ENCODE data around the gene BDP1.
A peak's percentile ranks its signal among the peaks of the same experiment; 100 is the strongest.
"Not testable (repeated sequence)": the region's sequence is repeated elsewhere in the genome, so short reads cannot be mapped to it uniquely, and the experiment has no call there.

BDP1 gene

GRCh38 chr5:71455427-71456361 is at the start of gene BDP1:
BDP1 (plus strand) TSS chr5:71455651; CDS start chr5:71455878, 227 bp downstream.
- peak; percentile 94 for DNase-seq (ENCODE audit: low read depth)
- H3K4me3 ChIP-seq (ENCODE audit: low read depth, low read length), result peak within 1 kb of the TSS; percentile 95
- TF ChIP-seq POLR2A (IDR thresholded peaks at IDR 0.05; ENCODE audit: extremely low read depth, insufficient read length) (peak; percentile 77), MYC (IDR thresholded peaks at IDR 0.05; ENCODE audit: low read depth, low read length) (peak; percentile 16; the same call in 1 of the 2 replicates), MAX (IDR thresholded peaks at IDR 0.05; ENCODE audit: low read depth, low read length) (peak; percentile 53; the same call in 1 of the 2 replicates), CTCF (IDR thresholded peaks at IDR 0.05; ENCODE audit: low read depth, low read length) (peak; percentile 42)

- not testable (repeated sequence) for H3K4me3 ChIP-seq (ENCODE audit: low read depth, low read length); DNase-seq (ENCODE audit: low read depth)
Observed at GRCh38 chr5:71410088-71410487, 45.4 kb upstream of the BDP1 start.

- not testable (repeated sequence) for DNase-seq (ENCODE audit: low read depth); H3K4me3 ChIP-seq (ENCODE audit: low read depth, low read length)
Observed at GRCh38 chr5:71415626-71416025, 39.8 kb upstream of the BDP1 start.

GRCh38 chr5:71418026-71418425 is 37.4 kb upstream of the BDP1 start:
- not testable (repeated sequence) for DNase-seq (ENCODE audit: low read depth); H3K4me3 ChIP-seq (ENCODE audit: low read depth, low read length)

GRCh38 chr5:71421278-71421677 is 34.2 kb upstream of the BDP1 start:
- not testable (repeated sequence) for DNase-seq (ENCODE audit: low read depth); H3K4me3 ChIP-seq (ENCODE audit: low read depth, low read length)

- not testable (repeated sequence) for H3K4me3 ChIP-seq (ENCODE audit: low read depth, low read length)
- DNase-seq (ENCODE audit: low read depth), result peak; percentile 6
Observed at GRCh38 chr5:71423896-71424295, 31.6 kb upstream of the BDP1 start.

GRCh38 chr5:71426686-71427474 is 28.6 kb upstream of the BDP1 start:
- DNase-seq (ENCODE audit: low read depth); H3K4me3 ChIP-seq (ENCODE audit: low read depth, low read length): not testable (repeated sequence)

- DNase-seq (ENCODE audit: low read depth); H3K4me3 ChIP-seq (ENCODE audit: low read depth, low read length): not testable (repeated sequence)
Observed at GRCh38 chr5:71432410-71432809, 23.0 kb upstream of the BDP1 start.

GRCh38 chr5:71434825-71435224 is 20.6 kb upstream of the BDP1 start:
- not testable (repeated sequence) for DNase-seq (ENCODE audit: low read depth); H3K4me3 ChIP-seq (ENCODE audit: low read depth, low read length)

GRCh38 chr5:71441564-71441963 is 13.9 kb upstream of the BDP1 start:
- DNase-seq (ENCODE audit: low read depth); H3K4me3 ChIP-seq (ENCODE audit: low read depth, low read length): not testable (repeated sequence)

GRCh38 chr5:71443891-71444290 is 11.6 kb upstream of the BDP1 start:
- DNase-seq (ENCODE audit: low read depth); H3K4me3 ChIP-seq (ENCODE audit: low read depth, low read length): not testable (repeated sequence)

- DNase-seq (ENCODE audit: low read depth); H3K4me3 ChIP-seq (ENCODE audit: low read depth, low read length): not testable (repeated sequence)
Observed at GRCh38 chr5:71445015-71445414, 10.4 kb upstream of the BDP1 start.

GRCh38 chr5:71445523-71446152 is 9.8 kb upstream of the BDP1 start:
- not testable (repeated sequence) for DNase-seq (ENCODE audit: low read depth); H3K4me3 ChIP-seq (ENCODE audit: low read depth, low read length)

- not testable (repeated sequence) for DNase-seq (ENCODE audit: low read depth); H3K4me3 ChIP-seq (ENCODE audit: low read depth, low read length)
Observed at GRCh38 chr5:71446540-71447216, 8.8 kb upstream of the BDP1 start.

Data from NB4 (cell line).